Caco-2 (cell line): ENCODE results near the gene ASTN2. TPM values are rescaled to one million over a fixed set of nuclear protein-coding genes. Genes with fewer than 3 reads are reported as not detected.

Experiments
- BruUV-seq: library from RNA; stranded (reverse); fragments of 400-500 nt; replicated peaks from 2 replicates; lab custom pipeline; 2021; lab: Mats Ljungman, UMichigan
- CTCF ChIA-PET: fragments of 300-600 bp; sonication (Branson Sonifier 250); formaldehyde crosslinking; loops from one replicate; lab custom pipeline; 2022; ENCODE audit warnings: antibody characterized with exemption; lab: Charles Lee
- POLR2A ChIA-PET: fragments of 300-600 bp; sonication (Branson Sonifier 250); formaldehyde crosslinking; loops from one replicate; lab custom pipeline; 2022; ENCODE audit warnings: antibody characterized with exemption; lab: Charles Lee
- DNase-seq, 2 experiments: peaks; one replicate each; pipeline versions ENCODE4 v3.0.0 to v3.0.0-alpha.2; 2020 to 2022
- H3K27me3 ChIP-seq: replicated peaks from 2 replicates; pipeline ENCODE4 v1.6.0; 2011; ENCODE audit warnings: low read length; ENCODE audit not compliant: control insufficient read depth, insufficient read depth
- H3K36me3 ChIP-seq: 2 replicates; pipeline ENCODE4 v1.5.1; 2011; ENCODE audit warnings: low read length; ENCODE audit not compliant: control insufficient read depth, insufficient read depth
- H3K4me1 ChIP-seq: fragments of 250-450 bp; sonication (Bioruptor Pico); 2 replicates; pipeline ENCODE4 v1.5.1; 2020; ENCODE audit warnings: mild to moderate bottlenecking
- H3K4me3 ChIP-seq: 2 replicates; pipeline ENCODE4 v1.5.1; 2011; ENCODE audit warnings: low read depth, mild to moderate bottlenecking, control low read depth, low read length
- H3K9me3 ChIP-seq: fragments of 250-450 bp; sonication (Bioruptor Pico); 2 replicates; pipeline ENCODE4 v1.5.1; 2020; ENCODE audit warnings: mild to moderate bottlenecking, moderate library complexity
- H3K27ac Mint-ChIP-seq: one replicate; pipeline ENCODE4 v1.8.0; 2022; ENCODE audit warnings: mixed read lengths; ENCODE audit not compliant: unreplicated experiment
- H3K27me3 Mint-ChIP-seq: one replicate; pipeline ENCODE4 v1.8.0; 2022; ENCODE audit warnings: mixed read lengths; ENCODE audit not compliant: insufficient read depth, unreplicated experiment
- H3K36me3 Mint-ChIP-seq: one replicate; pipeline ENCODE4 v1.8.0; 2022; ENCODE audit warnings: mild to moderate bottlenecking, mixed read lengths; ENCODE audit not compliant: insufficient read depth, unreplicated experiment
- H3K4me1 Mint-ChIP-seq: one replicate; pipeline ENCODE4 v1.8.0; 2022; ENCODE audit warnings: low read depth, mixed read lengths; ENCODE audit not compliant: unreplicated experiment
- H3K4me3 Mint-ChIP-seq: one replicate; pipeline ENCODE4 v1.8.0; 2022; ENCODE audit warnings: mild to moderate bottlenecking, moderate library complexity, mixed read lengths; ENCODE audit not compliant: unreplicated experiment
- H3K9me3 Mint-ChIP-seq: one replicate; pipeline ENCODE4 v1.8.0; 2022; ENCODE audit warnings: mixed read lengths; ENCODE audit not compliant: unreplicated experiment
- intact Hi-C: fragments of 100-400 bp; cut with micrococcal nuclease; formaldehyde crosslinking; loops from one replicate; pipeline ENCODE4 v1.10.0; 2022; ENCODE audit not compliant: unreplicated experiment
- total RNA-seq: library from RNA; stranded (reverse); gene quantifications from 2 replicates; pipeline ENCODE4 v1.2.3, GENCODE V29; 2022
- TF ChIP-seq, protein P1 (sequence below), 2 experiments: fragments of 200-600 bp in 1 of 2; IDR thresholded peaks; 1 replicate in 1 of 2; 2 replicates in 1 of 2; pipeline versions ENCODE4 v1.5.1 to v1.8.0; 2011 to 2022; ENCODE audit warnings: antibody characterized with exemption in 1 of 2, control low read depth in 1 of 2, inconsistent platforms in 1 of 2, low read depth in 1 of 2, low read length in 1 of 2, mild to moderate bottlenecking in 1 of 2, moderate library complexity in 1 of 2; ENCODE audit not compliant: insufficient read depth in 1 of 2, severe bottlenecking in 1 of 2, unreplicated experiment in 1 of 2

Gene ASTN2
- total RNA-seq, 1 experiment from 2014 or later, result 12.7 TPM

DNA sequence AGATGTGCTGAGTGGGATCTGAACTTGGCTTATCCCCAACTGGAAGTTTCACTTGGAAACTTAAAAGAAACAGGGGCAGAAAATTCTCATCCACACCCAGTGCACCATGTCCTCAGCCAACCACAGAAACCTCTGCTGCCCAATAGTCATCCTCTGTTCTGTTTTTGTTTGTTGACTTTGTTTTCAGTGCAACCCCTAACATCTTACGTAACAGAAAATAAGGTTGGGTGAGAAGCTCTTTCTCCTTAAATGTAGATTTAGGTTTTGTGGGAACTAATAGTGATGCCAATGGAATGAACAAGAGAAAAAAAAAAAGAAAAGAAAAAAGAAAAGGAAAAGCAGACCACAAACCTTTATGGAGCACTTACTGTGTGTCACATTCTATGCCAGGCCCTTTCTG lies 998.4 kb downstream of the ASTN2 start:
- no peaks in the 10 kb centered on the region for H3K9me3 Mint-ChIP-seq
- no peaks in the 10 kb centered on the region for H3K9me3 ChIP-seq
- no peaks in the 10 kb centered on the region for H3K4me1 Mint-ChIP-seq
- no peaks in the 10 kb centered on the region for H3K27me3 Mint-ChIP-seq
- peaks cover 7% of the 10 kb centered on the region; the same call in 1 of the 2 replicates for H3K4me1 ChIP-seq
- H3K36me3 ChIP-seq, result no peaks in the 10 kb centered on the region
- H3K27ac Mint-ChIP-seq, result no peak overlapping the region
- BruUV-seq, result no TSS peak
- no peaks in the 10 kb centered on the region for H3K36me3 Mint-ChIP-seq
- ChIA-PET CTCF (no interaction called here), POLR2A (no interaction called here)
- H3K4me3 Mint-ChIP-seq, result no peak overlapping the region
- intact Hi-C loops, result no loop called here
- no peak for DNase-seq
- H3K27me3 ChIP-seq, result no peaks in the 10 kb centered on the region
- H3K4me3 ChIP-seq, result no peak overlapping the region
- TF ChIP-seq, protein P1, sequence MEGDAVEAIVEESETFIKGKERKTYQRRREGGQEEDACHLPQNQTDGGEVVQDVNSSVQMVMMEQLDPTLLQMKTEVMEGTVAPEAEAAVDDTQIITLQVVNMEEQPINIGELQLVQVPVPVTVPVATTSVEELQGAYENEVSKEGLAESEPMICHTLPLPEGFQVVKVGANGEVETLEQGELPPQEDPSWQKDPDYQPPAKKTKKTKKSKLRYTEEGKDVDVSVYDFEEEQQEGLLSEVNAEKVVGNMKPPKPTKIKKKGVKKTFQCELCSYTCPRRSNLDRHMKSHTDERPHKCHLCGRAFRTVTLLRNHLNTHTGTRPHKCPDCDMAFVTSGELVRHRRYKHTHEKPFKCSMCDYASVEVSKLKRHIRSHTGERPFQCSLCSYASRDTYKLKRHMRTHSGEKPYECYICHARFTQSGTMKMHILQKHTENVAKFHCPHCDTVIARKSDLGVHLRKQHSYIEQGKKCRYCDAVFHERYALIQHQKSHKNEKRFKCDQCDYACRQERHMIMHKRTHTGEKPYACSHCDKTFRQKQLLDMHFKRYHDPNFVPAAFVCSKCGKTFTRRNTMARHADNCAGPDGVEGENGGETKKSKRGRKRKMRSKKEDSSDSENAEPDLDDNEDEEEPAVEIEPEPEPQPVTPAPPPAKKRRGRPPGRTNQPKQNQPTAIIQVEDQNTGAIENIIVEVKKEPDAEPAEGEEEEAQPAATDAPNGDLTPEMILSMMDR (IDR thresholded peaks at IDR 0.05; ENCODE audit: insufficient read depth in 1 of 2, low read depth in 1 of 2, low read length in 1 of 2, severe bottlenecking in 1 of 2, unreplicated experiment in 1 of 2), result no peak

DNA sequence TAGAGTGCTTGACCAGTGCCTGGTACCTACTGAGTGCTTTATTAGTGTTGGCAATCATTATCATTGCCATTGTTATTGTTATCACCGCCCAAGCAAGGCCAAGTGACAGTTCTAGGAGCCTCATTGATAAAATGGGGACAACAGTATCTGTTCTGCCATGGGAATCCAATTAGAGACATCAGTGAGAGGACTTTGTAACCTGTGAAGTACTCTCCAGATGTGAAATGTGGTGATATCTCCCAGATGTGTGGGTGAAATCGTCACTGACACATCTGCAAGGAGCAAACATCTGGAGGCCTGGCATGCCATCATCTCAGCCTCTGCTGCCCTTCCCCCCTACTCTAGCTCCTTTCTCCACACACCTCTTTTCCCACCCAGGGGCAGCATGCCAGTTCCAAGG lies 1000.5 kb downstream of the ASTN2 start:
- ChIA-PET POLR2A (no interaction called here), CTCF (no interaction called here)
- no TSS peak for BruUV-seq
- DNase-seq, result no peak
- Mint-ChIP-seq H3K4me1 (no peaks in the 10 kb centered on the region), H3K9me3 (no peaks in the 10 kb centered on the region), H3K4me3 (no peak overlapping the region), H3K36me3 (no peaks in the 10 kb centered on the region), H3K27me3 (no peaks in the 10 kb centered on the region), H3K27ac (no peak overlapping the region)
- Histone ChIP-seq H3K4me1 (no peaks in the 10 kb centered on the region), H3K4me3 (no peak overlapping the region), H3K27me3 (no peaks in the 10 kb centered on the region), H3K9me3 (no peaks in the 10 kb centered on the region), H3K36me3 (no peaks in the 10 kb centered on the region)
- intact Hi-C loops, result no loop called here
- TF ChIP-seq, protein P1 (IDR thresholded peaks at IDR 0.05; ENCODE audit: insufficient read depth in 1 of 2, low read depth in 1 of 2, low read length in 1 of 2, severe bottlenecking in 1 of 2, unreplicated experiment in 1 of 2), result no peak

DNA sequence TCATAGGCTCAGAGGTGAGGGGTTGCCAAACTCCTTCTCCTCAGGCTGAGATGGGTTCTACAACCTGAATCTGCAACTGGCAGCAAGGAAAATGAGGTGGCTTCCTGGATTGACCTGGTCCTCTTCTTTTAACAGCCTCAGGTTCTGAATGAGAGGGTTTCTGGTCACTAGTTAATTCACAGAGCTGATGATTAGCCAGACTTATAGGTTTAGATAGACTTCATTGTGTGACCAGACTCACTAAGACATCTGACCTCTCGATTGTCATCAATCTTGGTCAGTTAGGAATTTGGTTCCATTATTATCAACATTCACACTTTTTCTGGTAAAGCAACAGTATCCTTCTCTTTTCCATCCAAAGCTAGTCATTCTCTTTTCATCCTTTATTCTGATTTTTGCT lies 1003.4 kb downstream of the ASTN2 start:
- Mint-ChIP-seq H3K4me3 (no peak overlapping the region), H3K9me3 (no peaks in the 10 kb centered on the region), H3K27ac (no peak overlapping the region), H3K4me1 (no peaks in the 10 kb centered on the region), H3K27me3 (no peaks in the 10 kb centered on the region), H3K36me3 (no peaks in the 10 kb centered on the region)
- no TSS peak for BruUV-seq
- H3K36me3 ChIP-seq, result no peaks in the 10 kb centered on the region
- ChIA-PET CTCF (no interaction called here), POLR2A (no interaction called here)
- H3K4me3 ChIP-seq, result no peak overlapping the region
- H3K9me3 ChIP-seq, result no peaks in the 10 kb centered on the region
- intact Hi-C loops, result no loop called here
- H3K4me1 ChIP-seq, result no peaks in the 10 kb centered on the region
- TF ChIP-seq, protein P1 (IDR thresholded peaks at IDR 0.05; ENCODE audit: insufficient read depth in 1 of 2, low read depth in 1 of 2, low read length in 1 of 2, severe bottlenecking in 1 of 2, unreplicated experiment in 1 of 2), result no peak
- H3K27me3 ChIP-seq, result no peaks in the 10 kb centered on the region
- DNase-seq, result no peak
